DOHH2 (cell line): ENCODE data around the gene GMDS.

ENCODE experiments used
- EZH2phosphoT487 ChIP-seq: fragments of 200-600 bp; sonication (generic); IDR thresholded peaks from 2 replicates; pipeline ENCODE4 v1.6.1; 2017; ENCODE audit warnings: borderline replicate concordance, mild to moderate bottlenecking, antibody characterized with exemption, low read length, moderate library complexity, mixed read lengths
- TF ChIP-seq, protein P1 (sequence below): fragments of 200-600 bp; sonication (generic); IDR thresholded peaks from one replicate; pipeline ENCODE4 v1.5.1; 2014; ENCODE audit warnings: antibody characterized with exemption, mild to moderate bottlenecking, low read depth, low read length; ENCODE audit not compliant: poor library complexity, severe bottlenecking

DNA sequence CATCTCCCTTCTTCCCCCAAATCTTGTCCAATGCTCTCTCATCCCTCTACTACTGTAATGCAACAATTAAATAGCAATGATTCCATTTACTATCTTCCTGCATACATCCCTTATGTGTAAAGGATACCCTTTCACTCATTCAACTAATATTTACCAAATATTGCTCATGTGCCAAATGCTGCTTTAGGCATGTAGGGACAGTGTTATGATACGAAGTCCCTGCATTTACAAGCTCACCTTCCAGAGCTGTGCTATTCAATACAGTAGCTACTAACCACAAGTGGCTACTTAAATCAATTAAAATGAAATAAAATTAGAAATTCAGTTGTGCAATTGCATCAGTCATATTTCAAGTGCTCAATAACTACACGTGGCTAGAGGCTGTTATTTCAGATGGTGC, 41.1 kb downstream of the GMDS start:
- TF ChIP-seq, protein P1, sequence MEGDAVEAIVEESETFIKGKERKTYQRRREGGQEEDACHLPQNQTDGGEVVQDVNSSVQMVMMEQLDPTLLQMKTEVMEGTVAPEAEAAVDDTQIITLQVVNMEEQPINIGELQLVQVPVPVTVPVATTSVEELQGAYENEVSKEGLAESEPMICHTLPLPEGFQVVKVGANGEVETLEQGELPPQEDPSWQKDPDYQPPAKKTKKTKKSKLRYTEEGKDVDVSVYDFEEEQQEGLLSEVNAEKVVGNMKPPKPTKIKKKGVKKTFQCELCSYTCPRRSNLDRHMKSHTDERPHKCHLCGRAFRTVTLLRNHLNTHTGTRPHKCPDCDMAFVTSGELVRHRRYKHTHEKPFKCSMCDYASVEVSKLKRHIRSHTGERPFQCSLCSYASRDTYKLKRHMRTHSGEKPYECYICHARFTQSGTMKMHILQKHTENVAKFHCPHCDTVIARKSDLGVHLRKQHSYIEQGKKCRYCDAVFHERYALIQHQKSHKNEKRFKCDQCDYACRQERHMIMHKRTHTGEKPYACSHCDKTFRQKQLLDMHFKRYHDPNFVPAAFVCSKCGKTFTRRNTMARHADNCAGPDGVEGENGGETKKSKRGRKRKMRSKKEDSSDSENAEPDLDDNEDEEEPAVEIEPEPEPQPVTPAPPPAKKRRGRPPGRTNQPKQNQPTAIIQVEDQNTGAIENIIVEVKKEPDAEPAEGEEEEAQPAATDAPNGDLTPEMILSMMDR = no peak
- no peak for TF ChIP-seq EZH2phosphoT487
